ENCODE measurements around the gene SPHK2. TPM values are rescaled to one million over a fixed set of nuclear protein-coding genes. Genes with fewer than 3 reads are reported as not detected.

Gene SPHK2
- total RNA-seq, 1 donor from 2014 or later, result 146 TPM

- no peak for TF ChIP-seq CTCF (IDR thresholded peaks at IDR 0.05; ENCODE audit: partially characterized antibody, unreplicated experiment)
- Mint-ChIP-seq H3K4me1 (ENCODE audit: low read depth, unreplicated experiment) (peaks cover 1% of the 10 kb centered on the region), H3K4me3 (ENCODE audit: unreplicated experiment) (no peak overlapping the region), H3K9me3 (ENCODE audit: unreplicated experiment) (peaks cover 2% of the 10 kb centered on the region), H3K27ac (ENCODE audit: unreplicated experiment) (no peak overlapping the region), H3K36me3 (ENCODE audit: unreplicated experiment) (no peaks in the 10 kb centered on the region), H3K27me3 (ENCODE audit: unreplicated experiment) (peaks cover 6% of the 10 kb centered on the region)
- no peak for DNase-seq
Measured at GRCh38 chr19:48609571-48610108, 9.7 kb upstream of the SPHK2 start.

- TF ChIP-seq CTCF (IDR thresholded peaks at IDR 0.05; ENCODE audit: partially characterized antibody, unreplicated experiment), result no peak
- Mint-ChIP-seq H3K27me3 (ENCODE audit: unreplicated experiment) (peaks cover 6% of the 10 kb centered on the region), H3K4me3 (ENCODE audit: unreplicated experiment) (no peak overlapping the region), H3K36me3 (ENCODE audit: unreplicated experiment) (no peaks in the 10 kb centered on the region), H3K27ac (ENCODE audit: unreplicated experiment) (no peak overlapping the region), H3K4me1 (ENCODE audit: low read depth, unreplicated experiment) (peaks cover 7% of the 10 kb centered on the region), H3K9me3 (ENCODE audit: unreplicated experiment) (peaks cover 2% of the 10 kb centered on the region)
- no peak for DNase-seq
Measured at GRCh38 chr19:48611872-48612271, 7.4 kb upstream of the SPHK2 start.

- H3K27me3 Mint-ChIP-seq (ENCODE audit: unreplicated experiment), result peaks cover 9% of the 10 kb centered on the region
- H3K4me3 Mint-ChIP-seq (ENCODE audit: unreplicated experiment), result peak overlapping the region; percentile 16
- H3K36me3 Mint-ChIP-seq (ENCODE audit: unreplicated experiment), result no peaks in the 10 kb centered on the region
- H3K27ac Mint-ChIP-seq (ENCODE audit: unreplicated experiment), result peak overlapping the region; percentile 77
- peaks cover 7% of the 10 kb centered on the region for H3K4me1 Mint-ChIP-seq (ENCODE audit: low read depth, unreplicated experiment)
- no peak for TF ChIP-seq CTCF (IDR thresholded peaks at IDR 0.05; ENCODE audit: partially characterized antibody, unreplicated experiment)
- no peak for DNase-seq
- H3K9me3 Mint-ChIP-seq (ENCODE audit: unreplicated experiment), result peaks cover 2% of the 10 kb centered on the region
Measured at GRCh38 chr19:48613024-48613851, 6.1 kb upstream of the SPHK2 start.

- Mint-ChIP-seq H3K4me1 (ENCODE audit: low read depth, unreplicated experiment) (peaks cover 7% of the 10 kb centered on the region), H3K27ac (ENCODE audit: unreplicated experiment) (peak overlapping the region; percentile 77), H3K9me3 (ENCODE audit: unreplicated experiment) (peaks cover 4% of the 10 kb centered on the region), H3K27me3 (ENCODE audit: unreplicated experiment) (peaks cover 9% of the 10 kb centered on the region), H3K36me3 (ENCODE audit: unreplicated experiment) (no peaks in the 10 kb centered on the region), H3K4me3 (ENCODE audit: unreplicated experiment) (peak overlapping the region; percentile 16)
- no peak for DNase-seq
- TF ChIP-seq CTCF (IDR thresholded peaks at IDR 0.05; ENCODE audit: partially characterized antibody, unreplicated experiment), result no peak
Measured at GRCh38 chr19:48613852-48614435, 5.4 kb upstream of the SPHK2 start.
